ENCODE measurements around the gene KLHDC7B.

Gene KLHDC7B

GRCh38 chr22:50522806-50523438 lies 22.8 kb upstream of the KLHDC7B start:
- Histone ChIP-seq H3K27me3 (ENCODE audit: insufficient read depth, poor library complexity, severe bottlenecking) (no peaks in the 10 kb centered on the region), H3K27ac (replicated peaks) (no peak overlapping the region), H3K4me3 (replicated peaks; ENCODE audit: insufficient read depth, low read length) (no peak overlapping the region)
- TF ChIP-seq POLR2AphosphoS5 (IDR thresholded peaks at IDR 0.05; ENCODE audit: low read depth): peak; percentile 13; the same call in 1 of the 2 replicates
- TF ChIP-seq, protein P1, sequence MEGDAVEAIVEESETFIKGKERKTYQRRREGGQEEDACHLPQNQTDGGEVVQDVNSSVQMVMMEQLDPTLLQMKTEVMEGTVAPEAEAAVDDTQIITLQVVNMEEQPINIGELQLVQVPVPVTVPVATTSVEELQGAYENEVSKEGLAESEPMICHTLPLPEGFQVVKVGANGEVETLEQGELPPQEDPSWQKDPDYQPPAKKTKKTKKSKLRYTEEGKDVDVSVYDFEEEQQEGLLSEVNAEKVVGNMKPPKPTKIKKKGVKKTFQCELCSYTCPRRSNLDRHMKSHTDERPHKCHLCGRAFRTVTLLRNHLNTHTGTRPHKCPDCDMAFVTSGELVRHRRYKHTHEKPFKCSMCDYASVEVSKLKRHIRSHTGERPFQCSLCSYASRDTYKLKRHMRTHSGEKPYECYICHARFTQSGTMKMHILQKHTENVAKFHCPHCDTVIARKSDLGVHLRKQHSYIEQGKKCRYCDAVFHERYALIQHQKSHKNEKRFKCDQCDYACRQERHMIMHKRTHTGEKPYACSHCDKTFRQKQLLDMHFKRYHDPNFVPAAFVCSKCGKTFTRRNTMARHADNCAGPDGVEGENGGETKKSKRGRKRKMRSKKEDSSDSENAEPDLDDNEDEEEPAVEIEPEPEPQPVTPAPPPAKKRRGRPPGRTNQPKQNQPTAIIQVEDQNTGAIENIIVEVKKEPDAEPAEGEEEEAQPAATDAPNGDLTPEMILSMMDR (IDR thresholded peaks at IDR 0.05; ENCODE audit: insufficient read depth, low read length): no peak
- no peak for DNase-seq (ENCODE audit: low read depth in 1 of 2, low spot score in 1 of 2)

- Histone ChIP-seq H3K4me3 (replicated peaks; ENCODE audit: insufficient read depth, low read length) (no peak overlapping the region), H3K27ac (replicated peaks) (no peak overlapping the region), H3K27me3 (ENCODE audit: insufficient read depth, poor library complexity, severe bottlenecking) (no peaks in the 10 kb centered on the region)
- no peak for TF ChIP-seq POLR2AphosphoS5 (IDR thresholded peaks at IDR 0.05; ENCODE audit: low read depth)
- no peak for TF ChIP-seq SPI1 (IDR thresholded peaks at IDR 0.05; ENCODE audit: borderline replicate concordance, low read depth)
- TF ChIP-seq, protein P1 (IDR thresholded peaks at IDR 0.05; ENCODE audit: insufficient read depth, low read length): no peak
- TF ChIP-seq, protein P2, sequence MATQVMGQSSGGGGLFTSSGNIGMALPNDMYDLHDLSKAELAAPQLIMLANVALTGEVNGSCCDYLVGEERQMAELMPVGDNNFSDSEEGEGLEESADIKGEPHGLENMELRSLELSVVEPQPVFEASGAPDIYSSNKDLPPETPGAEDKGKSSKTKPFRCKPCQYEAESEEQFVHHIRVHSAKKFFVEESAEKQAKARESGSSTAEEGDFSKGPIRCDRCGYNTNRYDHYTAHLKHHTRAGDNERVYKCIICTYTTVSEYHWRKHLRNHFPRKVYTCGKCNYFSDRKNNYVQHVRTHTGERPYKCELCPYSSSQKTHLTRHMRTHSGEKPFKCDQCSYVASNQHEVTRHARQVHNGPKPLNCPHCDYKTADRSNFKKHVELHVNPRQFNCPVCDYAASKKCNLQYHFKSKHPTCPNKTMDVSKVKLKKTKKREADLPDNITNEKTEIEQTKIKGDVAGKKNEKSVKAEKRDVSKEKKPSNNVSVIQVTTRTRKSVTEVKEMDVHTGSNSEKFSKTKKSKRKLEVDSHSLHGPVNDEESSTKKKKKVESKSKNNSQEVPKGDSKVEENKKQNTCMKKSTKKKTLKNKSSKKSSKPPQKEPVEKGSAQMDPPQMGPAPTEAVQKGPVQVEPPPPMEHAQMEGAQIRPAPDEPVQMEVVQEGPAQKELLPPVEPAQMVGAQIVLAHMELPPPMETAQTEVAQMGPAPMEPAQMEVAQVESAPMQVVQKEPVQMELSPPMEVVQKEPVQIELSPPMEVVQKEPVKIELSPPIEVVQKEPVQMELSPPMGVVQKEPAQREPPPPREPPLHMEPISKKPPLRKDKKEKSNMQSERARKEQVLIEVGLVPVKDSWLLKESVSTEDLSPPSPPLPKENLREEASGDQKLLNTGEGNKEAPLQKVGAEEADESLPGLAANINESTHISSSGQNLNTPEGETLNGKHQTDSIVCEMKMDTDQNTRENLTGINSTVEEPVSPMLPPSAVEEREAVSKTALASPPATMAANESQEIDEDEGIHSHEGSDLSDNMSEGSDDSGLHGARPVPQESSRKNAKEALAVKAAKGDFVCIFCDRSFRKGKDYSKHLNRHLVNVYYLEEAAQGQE (IDR thresholded peaks at IDR 0.05; ENCODE audit: insufficient replicate concordance, low read depth): no peak
- DNase-seq (ENCODE audit: low read depth in 1 of 2, low spot score in 1 of 2): no peak
Observed at GRCh38 chr22:50523458-50523805, 22.3 kb upstream of the KLHDC7B start.

- Histone ChIP-seq H3K27ac (replicated peaks) (peak overlapping the region; percentile 91), H3K4me3 (replicated peaks; ENCODE audit: insufficient read depth, low read length) (peak overlapping the region; percentile 70), H3K27me3 (ENCODE audit: insufficient read depth, poor library complexity, severe bottlenecking) (no peaks in the 10 kb centered on the region)
- TF ChIP-seq, protein P1 (IDR thresholded peaks at IDR 0.05; ENCODE audit: insufficient read depth, low read length): no peak
- 0 out of 2 replicates have a peak, but pooled peaks have one; percentile 57 for TF ChIP-seq POLR2AphosphoS5 (IDR thresholded peaks at IDR 0.05; ENCODE audit: low read depth)
- TF ChIP-seq GABPA (IDR thresholded peaks at IDR 0.05; ENCODE audit: low read depth): no peak
- TF ChIP-seq, protein P2 (IDR thresholded peaks at IDR 0.05; ENCODE audit: insufficient replicate concordance, low read depth): no peak
- no peak for DNase-seq (ENCODE audit: low read depth in 1 of 2, low spot score in 1 of 2)
Observed at GRCh38 chr22:50523806-50524675, 21.7 kb upstream of the KLHDC7B start.

Data from HL-60 (cell line).